Measurements from ENCODE around the gene SEC61A1.

SEC61A1 gene

DNA sequence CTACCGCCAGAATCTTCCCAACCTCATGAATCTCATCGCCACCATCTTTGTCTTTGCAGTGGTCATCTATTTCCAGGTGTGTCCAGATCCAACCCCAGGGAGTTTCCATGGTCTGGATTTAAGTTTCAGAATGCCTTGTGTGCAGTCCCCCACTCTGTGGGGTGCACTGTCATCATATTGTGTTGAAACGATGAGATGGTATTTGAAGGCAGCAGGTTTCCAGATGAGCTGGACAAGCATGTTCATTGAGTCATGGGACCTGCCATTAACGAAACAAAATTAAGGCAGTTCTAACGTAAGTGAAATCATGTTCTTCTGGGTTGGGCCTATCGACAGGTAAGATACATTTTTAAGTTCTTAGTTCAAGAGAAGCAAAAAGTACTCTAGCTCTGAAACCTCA lies 12.7 kb downstream of the SEC61A1 start:
- TF ChIP-seq, protein P1, sequence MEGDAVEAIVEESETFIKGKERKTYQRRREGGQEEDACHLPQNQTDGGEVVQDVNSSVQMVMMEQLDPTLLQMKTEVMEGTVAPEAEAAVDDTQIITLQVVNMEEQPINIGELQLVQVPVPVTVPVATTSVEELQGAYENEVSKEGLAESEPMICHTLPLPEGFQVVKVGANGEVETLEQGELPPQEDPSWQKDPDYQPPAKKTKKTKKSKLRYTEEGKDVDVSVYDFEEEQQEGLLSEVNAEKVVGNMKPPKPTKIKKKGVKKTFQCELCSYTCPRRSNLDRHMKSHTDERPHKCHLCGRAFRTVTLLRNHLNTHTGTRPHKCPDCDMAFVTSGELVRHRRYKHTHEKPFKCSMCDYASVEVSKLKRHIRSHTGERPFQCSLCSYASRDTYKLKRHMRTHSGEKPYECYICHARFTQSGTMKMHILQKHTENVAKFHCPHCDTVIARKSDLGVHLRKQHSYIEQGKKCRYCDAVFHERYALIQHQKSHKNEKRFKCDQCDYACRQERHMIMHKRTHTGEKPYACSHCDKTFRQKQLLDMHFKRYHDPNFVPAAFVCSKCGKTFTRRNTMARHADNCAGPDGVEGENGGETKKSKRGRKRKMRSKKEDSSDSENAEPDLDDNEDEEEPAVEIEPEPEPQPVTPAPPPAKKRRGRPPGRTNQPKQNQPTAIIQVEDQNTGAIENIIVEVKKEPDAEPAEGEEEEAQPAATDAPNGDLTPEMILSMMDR (IDR thresholded peaks at IDR 0.05; ENCODE audit: extremely low read depth, insufficient read depth, missing control alignments), result no peak
- DNase-seq (ENCODE audit: low spot score), result no peak
- in situ Hi-C loops (cut with MboI; ENCODE audit: low pct_unique_long_range_greater_than_20kb, low sequenced_read_pairs, unreplicated experiment), result no loop called here

DNA sequence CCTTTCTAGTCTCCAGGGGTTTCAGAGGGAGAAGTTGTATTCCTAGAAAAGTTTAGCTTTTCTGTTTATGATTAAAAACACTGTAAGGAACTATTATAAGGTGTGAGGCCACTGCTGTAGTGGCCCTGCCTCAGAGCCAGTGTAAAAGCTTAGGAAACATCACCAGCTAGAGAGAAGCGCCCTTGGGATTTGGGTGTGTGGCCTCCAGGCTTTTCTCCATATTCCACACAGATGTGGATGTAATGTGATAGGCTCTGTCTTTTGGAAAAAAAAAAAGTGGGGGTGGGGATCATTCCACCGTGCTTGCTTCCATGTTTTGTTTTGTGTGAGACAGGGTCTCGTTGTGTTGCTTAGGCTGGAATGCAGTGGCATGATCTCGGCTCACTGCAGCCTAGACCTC lies 13.9 kb downstream of the SEC61A1 start:
- in situ Hi-C loops (cut with MboI; ENCODE audit: low pct_unique_long_range_greater_than_20kb, low sequenced_read_pairs, unreplicated experiment), result no loop called here
- TF ChIP-seq, protein P1 (IDR thresholded peaks at IDR 0.05; ENCODE audit: extremely low read depth, insufficient read depth, missing control alignments), result no peak
- no peak for DNase-seq (ENCODE audit: low spot score)

DNA sequence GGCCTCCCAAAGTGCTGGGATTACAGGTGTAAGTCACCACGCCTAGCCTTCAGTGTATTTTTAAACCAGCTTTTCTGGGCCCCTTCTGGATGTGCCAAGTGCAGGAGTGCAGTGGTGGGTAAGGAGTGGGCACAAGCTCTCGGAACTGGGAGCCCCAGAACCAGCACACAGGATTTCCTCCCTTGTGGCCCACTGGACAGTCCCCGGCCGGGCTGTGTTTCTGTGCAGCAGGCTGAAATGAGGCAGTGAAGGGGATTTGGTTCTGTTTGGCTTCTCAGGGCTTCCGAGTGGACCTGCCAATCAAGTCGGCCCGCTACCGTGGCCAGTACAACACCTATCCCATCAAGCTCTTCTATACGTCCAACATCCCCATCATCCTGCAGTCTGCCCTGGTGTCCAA lies 14.4 kb downstream of the SEC61A1 start:
- in situ Hi-C loops (cut with MboI; ENCODE audit: low pct_unique_long_range_greater_than_20kb, low sequenced_read_pairs, unreplicated experiment), result no loop called here
- TF ChIP-seq, protein P1 (IDR thresholded peaks at IDR 0.05; ENCODE audit: extremely low read depth, insufficient read depth, missing control alignments), result no peak
- no peak for DNase-seq (ENCODE audit: low spot score)

DNA sequence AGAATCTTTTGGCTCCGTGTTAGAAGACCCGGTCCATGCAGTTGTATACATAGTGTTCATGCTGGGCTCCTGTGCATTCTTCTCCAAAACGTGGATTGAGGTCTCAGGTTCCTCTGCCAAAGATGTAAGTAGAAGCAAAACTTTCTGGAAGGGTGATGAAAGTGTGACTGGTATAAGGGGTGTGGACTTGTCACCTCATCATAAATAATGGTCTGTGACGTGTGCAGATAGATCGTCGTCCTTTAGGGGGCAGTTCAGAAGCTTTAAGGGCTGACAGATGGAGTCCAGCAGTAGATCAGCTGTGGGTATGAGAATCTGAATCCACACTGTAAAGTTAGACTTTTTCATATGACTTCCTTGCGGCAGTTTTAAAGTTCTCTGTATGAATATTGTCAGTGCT lies 15.3 kb downstream of the SEC61A1 start:
- DNase-seq (ENCODE audit: low spot score), result no peak
- TF ChIP-seq, protein P1 (IDR thresholded peaks at IDR 0.05; ENCODE audit: extremely low read depth, insufficient read depth, missing control alignments), result no peak
- in situ Hi-C loops (cut with MboI; ENCODE audit: low pct_unique_long_range_greater_than_20kb, low sequenced_read_pairs, unreplicated experiment), result no loop called here

DNA sequence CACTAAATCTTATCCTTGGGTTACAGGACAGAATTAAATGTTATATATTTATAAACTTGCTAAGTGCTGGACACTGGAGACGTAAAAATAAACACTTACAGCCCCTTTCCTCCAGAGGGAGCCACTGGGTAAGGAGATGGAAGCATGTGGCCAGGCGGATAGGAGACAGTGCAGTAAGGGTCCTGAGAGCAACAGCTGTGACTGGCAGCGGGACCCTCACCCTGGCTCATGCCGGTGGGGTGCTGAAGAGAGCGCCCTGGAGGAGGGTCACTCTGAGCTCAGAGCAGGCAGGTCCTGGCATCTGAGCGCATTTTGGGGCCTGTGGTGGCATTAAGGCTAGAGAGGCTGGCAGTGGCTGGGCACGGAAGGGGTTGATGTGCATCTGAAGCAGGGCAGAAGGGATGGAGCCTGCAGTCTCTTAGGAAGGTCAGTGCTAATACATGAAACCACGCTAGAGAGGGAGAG lies 16.0 kb downstream of the SEC61A1 start:
- DNase-seq (ENCODE audit: low spot score), result peak; percentile 58
- in situ Hi-C loops (cut with MboI; ENCODE audit: low pct_unique_long_range_greater_than_20kb, low sequenced_read_pairs, unreplicated experiment), result no loop called here
- TF ChIP-seq, protein P1 (IDR thresholded peaks at IDR 0.05; ENCODE audit: extremely low read depth, insufficient read depth, missing control alignments), result peak; percentile 53

DNA sequence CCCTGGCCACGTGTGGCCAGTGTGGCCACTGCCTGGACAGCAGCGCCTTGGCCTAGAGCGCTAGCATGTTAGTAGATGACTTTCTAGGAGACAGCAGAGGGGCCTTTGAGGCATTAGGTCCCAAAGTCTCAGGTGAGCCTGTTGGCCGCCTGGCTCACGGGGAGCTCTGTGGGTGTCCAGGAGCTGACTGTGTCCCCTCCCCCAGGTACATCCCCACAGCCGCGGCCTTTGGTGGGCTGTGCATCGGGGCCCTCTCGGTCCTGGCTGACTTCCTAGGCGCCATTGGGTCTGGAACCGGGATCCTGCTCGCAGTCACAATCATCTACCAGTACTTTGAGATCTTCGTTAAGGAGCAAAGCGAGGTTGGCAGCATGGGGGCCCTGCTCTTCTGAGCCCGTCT lies 17.0 kb downstream of the SEC61A1 start:
- in situ Hi-C loops (cut with MboI; ENCODE audit: low pct_unique_long_range_greater_than_20kb, low sequenced_read_pairs, unreplicated experiment), result no loop called here
- DNase-seq (ENCODE audit: low spot score), result no peak
- TF ChIP-seq, protein P1 (IDR thresholded peaks at IDR 0.05; ENCODE audit: extremely low read depth, insufficient read depth, missing control alignments), result no peak
